C4-2B (cell line): ENCODE results near the gene WNT9B.
"Not testable (repeated sequence)": the region's sequence is repeated elsewhere in the genome, so short reads cannot be mapped to it uniquely, and the experiment has no call there.

Experiments used
- H3K27ac ChIP-seq: fragments of 450-650 bp; 2 replicates; pipeline ENCODE4 v1.5.1; 2017
- ZFX ChIP-seq: fragments of 450-650 bp; IDR thresholded peaks from 2 replicates; pipeline ENCODE4 v1.6.1; 2017
- TF ChIP-seq, protein P1 (sequence below): fragments of 450-650 bp; conservative IDR thresholded peaks from 2 replicates; pipeline ENCODE4 v1.5.1; 2017; ENCODE audit warnings: mild to moderate bottlenecking

Gene WNT9B

DNA sequence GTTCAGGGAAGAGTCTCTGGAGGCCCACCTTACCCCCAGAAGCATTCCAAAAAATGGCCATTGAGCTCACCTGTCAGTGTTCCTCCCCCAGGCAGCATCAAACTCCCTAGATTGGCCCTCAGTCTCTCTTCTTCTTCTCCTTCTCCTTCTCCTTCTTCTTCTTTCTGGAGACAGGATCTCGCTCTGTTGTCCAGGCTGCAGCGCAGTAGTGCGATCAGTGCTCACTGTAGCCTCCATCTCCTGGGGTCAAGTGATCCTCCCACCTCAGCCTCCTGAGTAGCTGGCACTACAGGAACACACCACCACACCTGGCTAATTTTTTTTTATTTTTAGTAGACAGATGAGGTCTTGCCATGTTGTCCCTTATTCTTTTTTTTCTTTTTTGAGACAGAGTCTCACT lies 16.5 kb upstream of the WNT9B start:
- no peak overlapping the region for H3K27ac ChIP-seq
- TF ChIP-seq, protein P1, sequence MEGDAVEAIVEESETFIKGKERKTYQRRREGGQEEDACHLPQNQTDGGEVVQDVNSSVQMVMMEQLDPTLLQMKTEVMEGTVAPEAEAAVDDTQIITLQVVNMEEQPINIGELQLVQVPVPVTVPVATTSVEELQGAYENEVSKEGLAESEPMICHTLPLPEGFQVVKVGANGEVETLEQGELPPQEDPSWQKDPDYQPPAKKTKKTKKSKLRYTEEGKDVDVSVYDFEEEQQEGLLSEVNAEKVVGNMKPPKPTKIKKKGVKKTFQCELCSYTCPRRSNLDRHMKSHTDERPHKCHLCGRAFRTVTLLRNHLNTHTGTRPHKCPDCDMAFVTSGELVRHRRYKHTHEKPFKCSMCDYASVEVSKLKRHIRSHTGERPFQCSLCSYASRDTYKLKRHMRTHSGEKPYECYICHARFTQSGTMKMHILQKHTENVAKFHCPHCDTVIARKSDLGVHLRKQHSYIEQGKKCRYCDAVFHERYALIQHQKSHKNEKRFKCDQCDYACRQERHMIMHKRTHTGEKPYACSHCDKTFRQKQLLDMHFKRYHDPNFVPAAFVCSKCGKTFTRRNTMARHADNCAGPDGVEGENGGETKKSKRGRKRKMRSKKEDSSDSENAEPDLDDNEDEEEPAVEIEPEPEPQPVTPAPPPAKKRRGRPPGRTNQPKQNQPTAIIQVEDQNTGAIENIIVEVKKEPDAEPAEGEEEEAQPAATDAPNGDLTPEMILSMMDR, result no peak
- TF ChIP-seq ZFX, result no peak

DNA sequence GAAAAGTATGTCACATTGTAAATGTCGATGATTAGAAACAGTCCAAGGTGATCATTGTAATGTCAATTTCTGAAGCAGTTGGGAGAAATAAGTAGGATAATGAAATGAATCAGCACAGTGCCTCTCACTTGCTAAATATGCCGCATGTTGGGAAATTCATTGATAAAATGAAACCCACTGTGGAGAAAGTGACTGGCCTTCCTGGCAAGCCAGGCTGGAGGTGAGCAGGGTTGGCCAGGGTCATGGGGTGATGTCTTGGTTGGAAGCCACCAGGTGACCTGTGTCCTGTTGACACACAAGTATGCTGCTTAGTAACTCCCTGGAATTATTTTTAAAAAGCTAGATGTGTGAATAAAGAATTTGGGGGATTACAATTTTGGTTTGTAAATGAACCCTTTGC lies 14.9 kb upstream of the WNT9B start:
- TF ChIP-seq, protein P1, result no peak
- TF ChIP-seq ZFX, result no peak
- no peak overlapping the region for H3K27ac ChIP-seq

DNA sequence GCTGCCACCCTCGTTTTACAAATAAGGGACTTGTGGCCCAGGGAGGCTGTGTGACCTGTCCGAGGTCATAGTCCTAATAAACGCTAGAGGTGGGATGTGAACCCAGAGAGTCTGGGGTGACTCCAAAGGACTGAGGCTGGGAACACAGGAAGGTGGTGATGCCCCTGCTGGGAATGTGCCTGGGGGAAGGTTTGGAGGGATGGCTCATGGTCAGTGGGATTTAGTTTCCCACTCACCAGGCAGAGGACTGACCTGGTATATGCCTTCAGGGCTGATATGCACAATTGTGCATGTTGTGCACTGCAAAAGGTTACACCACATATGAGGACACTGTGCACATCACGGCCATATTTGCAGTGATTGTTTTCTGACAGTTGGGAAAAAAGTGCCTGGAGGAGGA lies 13.9 kb upstream of the WNT9B start:
- no peak overlapping the region for H3K27ac ChIP-seq
- TF ChIP-seq, protein P1, result no peak
- TF ChIP-seq ZFX, result no peak

DNA sequence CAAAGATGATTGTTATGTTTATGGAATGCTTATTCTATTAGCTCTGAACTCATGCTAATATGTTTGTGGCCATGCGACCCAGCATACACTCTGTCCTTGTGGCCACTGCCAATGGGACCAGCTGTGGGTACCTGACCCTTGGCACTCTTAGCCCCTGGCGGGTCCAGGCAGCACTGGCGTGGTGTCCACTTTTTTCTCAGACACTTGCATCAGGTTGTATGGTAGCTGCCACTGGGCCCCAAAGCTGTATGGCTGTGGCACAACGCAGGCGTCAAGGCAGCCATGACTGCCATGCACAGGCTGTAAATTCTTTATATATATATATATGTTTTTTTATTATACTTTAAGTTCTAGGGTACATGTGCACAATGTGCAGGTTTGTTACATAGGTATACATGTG lies 12.2 kb upstream of the WNT9B start:
- no peak overlapping the region for H3K27ac ChIP-seq
- TF ChIP-seq, protein P1, result no peak
- no peak for TF ChIP-seq ZFX

DNA sequence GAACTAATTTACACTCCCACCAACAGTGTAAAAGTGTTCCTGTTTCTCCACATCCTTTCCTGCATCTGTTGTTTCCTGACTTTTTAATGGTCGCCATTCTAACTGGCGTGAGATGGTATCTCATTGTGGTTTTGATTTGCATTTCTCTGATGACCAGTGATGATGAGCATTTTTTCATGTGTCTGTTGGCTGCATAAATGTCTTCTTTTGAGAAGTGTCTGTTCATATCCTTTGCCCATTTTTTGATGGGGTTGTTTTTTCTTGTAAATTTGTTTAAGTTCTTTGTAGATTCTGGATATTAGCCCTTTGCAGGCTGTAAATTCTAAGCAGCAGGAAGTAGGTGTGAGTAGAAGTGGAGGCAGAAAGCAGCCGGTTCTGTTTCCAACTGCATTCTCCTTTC lies 10.8 kb upstream of the WNT9B start:
- not testable (repeated sequence) for H3K27ac ChIP-seq

DNA sequence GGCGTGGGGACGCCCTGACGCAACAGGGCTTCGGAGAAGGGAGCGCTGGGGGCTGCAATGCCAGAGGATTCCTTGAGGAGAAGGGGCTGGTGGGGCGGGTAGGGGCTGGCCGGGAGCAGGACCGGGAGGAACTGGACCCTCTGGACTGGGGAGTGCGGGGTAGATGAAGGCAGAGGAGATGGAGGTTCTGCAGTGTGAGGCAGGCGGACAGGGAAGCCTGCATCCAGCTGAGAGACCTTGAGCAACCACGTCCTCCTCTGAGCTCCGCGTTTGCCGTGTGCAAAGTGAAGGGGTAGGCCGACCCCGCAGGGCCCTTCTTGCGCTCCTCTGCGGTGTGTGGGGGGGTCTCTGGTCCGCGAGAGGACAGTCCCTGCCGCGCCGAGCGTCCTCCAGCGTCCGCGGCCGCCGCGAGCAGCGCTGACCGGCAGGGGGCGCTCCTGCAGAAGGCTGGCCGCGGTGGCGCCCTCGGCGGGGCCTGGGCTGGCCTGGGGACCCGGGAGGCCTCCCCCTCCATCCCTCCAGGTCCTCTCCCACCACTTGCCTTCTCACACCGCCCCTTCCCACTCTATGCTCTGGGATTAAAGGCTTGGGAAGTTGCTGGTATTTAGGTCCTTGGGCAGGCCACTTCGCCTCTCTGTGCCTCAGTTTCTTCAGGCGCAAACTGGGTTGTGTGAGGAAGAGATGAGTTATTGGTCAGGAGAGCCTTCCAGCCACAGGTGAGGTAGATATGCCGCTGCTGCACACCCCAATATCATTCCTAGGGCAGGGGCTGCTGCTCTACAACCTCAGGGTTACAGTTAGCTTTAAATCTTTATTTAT lies 9.6 kb upstream of the WNT9B start:
- no peak overlapping the region for H3K27ac ChIP-seq
- TF ChIP-seq, protein P1, result peak; percentile 93
- no peak for TF ChIP-seq ZFX

DNA sequence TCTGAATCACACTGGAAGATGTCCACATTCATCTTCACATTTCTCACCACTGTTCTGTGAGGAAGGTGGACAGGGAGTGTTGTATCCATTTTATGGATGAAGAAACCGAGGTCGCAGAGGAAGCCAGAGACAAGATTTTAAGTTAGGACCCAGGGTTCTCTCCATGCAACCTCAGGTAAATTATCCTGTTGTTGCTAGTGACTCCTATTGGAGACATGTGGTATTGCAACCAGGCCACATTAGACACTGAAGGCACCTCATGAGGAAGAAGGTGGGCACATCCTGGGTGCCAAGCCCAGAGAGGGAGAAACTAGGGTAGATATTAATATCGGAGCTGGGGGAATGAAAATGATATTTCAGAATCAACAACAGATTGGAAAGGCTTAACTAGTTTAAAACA lies 8.5 kb upstream of the WNT9B start:
- TF ChIP-seq, protein P1, result peak; percentile 56
- no peak for TF ChIP-seq ZFX

More for the DNA sequence above, 8.5 kb upstream of the WNT9B start:
- H3K27ac ChIP-seq, result no peak overlapping the region
